Activated naive CD4-positive, alpha-beta T cell treated with anti-CD3 and anti-CD28 coated beads, Interleukin-2, amount 50 U/mL, for 16 hours (primary cell): ENCODE results near the gene TTC19.
A peak's percentile ranks its signal among the peaks of the same experiment; 100 is the strongest.
"Not testable (repeated sequence)": the region's sequence is repeated elsewhere in the genome, so short reads cannot be mapped to it uniquely, and the experiment has no call there.

Source experiments
- DNase-seq: peaks from one replicate; pipeline ENCODE4 v3.0.0-alpha.2; 2020

TTC19 gene

GRCh38 chr17:15973016-15973415, 26.6 kb upstream of the TTC19 start:
- DNase-seq: no peak

GRCh38 chr17:15973834-15974233, 25.8 kb upstream of the TTC19 start:
- DNase-seq: no peak

GRCh38 chr17:15977894-15978293, 21.7 kb upstream of the TTC19 start:
- DNase-seq: no peak

- DNase-seq: no peak
These were observed 21.0 kb upstream of the TTC19 start for GRCh38 chr17:15978606-15979005.

GRCh38 chr17:15979013-15979412, 20.6 kb upstream of the TTC19 start:
- not testable (repeated sequence) for DNase-seq

GRCh38 chr17:15981208-15981607, 18.4 kb upstream of the TTC19 start:
- DNase-seq: peak; percentile 50

- DNase-seq: no peak
These were observed 17.7 kb upstream of the TTC19 start for GRCh38 chr17:15981646-15982580.

GRCh38 chr17:15996322-15996721, 3.3 kb upstream of the TTC19 start:
- no peak for DNase-seq

GRCh38 chr17:15998031-15998562, 1.5 kb upstream of the TTC19 start:
- DNase-seq: no peak

- DNase-seq: no peak
These were observed 577 bp downstream of the TTC19 start for GRCh38 chr17:15999974-16000827.

GRCh38 chr17:16001226-16001897, 1.7 kb downstream of the TTC19 start:
- DNase-seq: no peak

- DNase-seq: no peak
These were observed 3.2 kb downstream of the TTC19 start for GRCh38 chr17:16002708-16003260.

GRCh38 chr17:16003841-16004240, 4.2 kb downstream of the TTC19 start:
- no peak for DNase-seq

- no peak for DNase-seq
These were observed 6.0 kb downstream of the TTC19 start for GRCh38 chr17:16005636-16006035.

GRCh38 chr17:16007439-16007838, 7.8 kb downstream of the TTC19 start:
- DNase-seq: no peak

GRCh38 chr17:16013943-16014407, 14.4 kb downstream of the TTC19 start:
- no peak for DNase-seq

- DNase-seq: no peak
These were observed 19.7 kb downstream of the TTC19 start for GRCh38 chr17:16019347-16019746.

GRCh38 chr17:16023881-16024280, 24.3 kb downstream of the TTC19 start:
- DNase-seq: no peak

GRCh38 chr17:16025202-16025601, 25.6 kb downstream of the TTC19 start:
- no peak for DNase-seq

GRCh38 chr17:16026895-16027294, 27.3 kb downstream of the TTC19 start:
- no peak for DNase-seq

GRCh38 chr17:16027708-16028584, 28.3 kb downstream of the TTC19 start:
- DNase-seq: peak; percentile 62
